ENCODE measurements around the gene BRIX1.
A peak's percentile ranks its signal among the peaks of the same experiment; 100 is the strongest.

The BRIX1 gene

GRCh38 chr5:34929134-34929719, 13.7 kb downstream of the BRIX1 start, which contains the start of gene DNAJC21:
Gene DNAJC21 (plus strand): TSS chr5:34929559. CDS start chr5:34929820, 261 bp downstream.
- TF ChIP-seq CTCF (IDR thresholded peaks at IDR 0.05; ENCODE audit: low read depth, low read length, missing control alignments): no peak
- peak within 1 kb of the TSS; percentile 82 for H3K4me3 ChIP-seq (ENCODE audit: low read depth, low read length)
- peak; percentile 87 for DNase-seq (ENCODE audit: low read depth)
- in situ Hi-C loops (cut with HindIII; ENCODE audit: low sequenced_read_pairs): no loop called here

GRCh38 chr5:34929720-34930461, 14.4 kb downstream of the BRIX1 start:
- no peak for DNase-seq (ENCODE audit: low read depth)
- TF ChIP-seq CTCF (IDR thresholded peaks at IDR 0.05; ENCODE audit: low read depth, low read length, missing control alignments): peak; percentile 12
- H3K4me3 ChIP-seq (ENCODE audit: low read depth, low read length): peak overlapping the region; percentile 82
- in situ Hi-C loops (cut with HindIII; ENCODE audit: low sequenced_read_pairs): no loop called here

- TF ChIP-seq CTCF (IDR thresholded peaks at IDR 0.05; ENCODE audit: low read depth, low read length, missing control alignments): no peak
- no peak for DNase-seq (ENCODE audit: low read depth)
- in situ Hi-C loops (cut with HindIII; ENCODE audit: low sequenced_read_pairs): no loop called here
- peak overlapping the region; percentile 82 for H3K4me3 ChIP-seq (ENCODE audit: low read depth, low read length)
These were observed 14.9 kb downstream of the BRIX1 start for GRCh38 chr5:34930462-34930844.

- TF ChIP-seq CTCF (IDR thresholded peaks at IDR 0.05; ENCODE audit: low read depth, low read length, missing control alignments): no peak
- in situ Hi-C loops (cut with HindIII; ENCODE audit: low sequenced_read_pairs): no loop called here
- DNase-seq (ENCODE audit: low read depth): no peak
- H3K4me3 ChIP-seq (ENCODE audit: low read depth, low read length): peak overlapping the region; percentile 82
These were observed 15.4 kb downstream of the BRIX1 start for GRCh38 chr5:34930870-34931269.

- in situ Hi-C loops (cut with HindIII; ENCODE audit: low sequenced_read_pairs): no loop called here
- TF ChIP-seq CTCF (IDR thresholded peaks at IDR 0.05; ENCODE audit: low read depth, low read length, missing control alignments): no peak
- DNase-seq (ENCODE audit: low read depth): no peak
- H3K4me3 ChIP-seq (ENCODE audit: low read depth, low read length): no peak overlapping the region
These were observed 17.4 kb downstream of the BRIX1 start for GRCh38 chr5:34932947-34933346.

- TF ChIP-seq CTCF (IDR thresholded peaks at IDR 0.05; ENCODE audit: low read depth, low read length, missing control alignments): no peak
- DNase-seq (ENCODE audit: low read depth): no peak
- in situ Hi-C loops (cut with HindIII; ENCODE audit: low sequenced_read_pairs): no loop called here
- no peak overlapping the region for H3K4me3 ChIP-seq (ENCODE audit: low read depth, low read length)
These were observed 26.4 kb downstream of the BRIX1 start for GRCh38 chr5:34941936-34942335.
